DMS 273 treated with DMSO at 0.1 percent for 48 hours (cell line): ENCODE measurements around the gene FOXD4L6.
"Not testable (repeated sequence)": the region's sequence is repeated elsewhere in the genome, so short reads cannot be mapped to it uniquely, and the experiment has no call there.

ENCODE experiments used
- DNase-seq: peaks from one replicate; lab custom pipeline; 2025; lab: John Stamatoyannopoulos, UW

The FOXD4L6 gene

DNA sequence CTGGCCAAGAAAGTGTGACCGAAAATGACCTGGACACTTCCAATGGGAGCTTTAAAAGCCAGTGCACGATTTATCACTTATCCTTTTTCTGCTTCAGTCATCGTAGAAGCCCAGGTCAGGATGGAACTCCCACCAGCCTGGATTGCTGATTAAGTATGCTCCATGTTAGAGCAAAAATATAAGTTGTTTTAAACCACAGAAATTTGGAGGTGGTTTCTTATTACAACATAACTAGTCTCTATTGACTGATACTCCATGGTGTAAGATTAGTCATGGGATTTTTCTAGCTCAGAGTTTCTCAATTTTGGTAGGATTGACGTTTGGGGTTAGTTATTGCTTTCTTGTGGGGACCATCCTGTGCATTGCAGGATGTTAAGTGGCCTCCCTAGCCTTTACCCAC is 29.7 kb downstream of the FOXD4L6 start:
- DNase-seq: not testable (repeated sequence)

DNA sequence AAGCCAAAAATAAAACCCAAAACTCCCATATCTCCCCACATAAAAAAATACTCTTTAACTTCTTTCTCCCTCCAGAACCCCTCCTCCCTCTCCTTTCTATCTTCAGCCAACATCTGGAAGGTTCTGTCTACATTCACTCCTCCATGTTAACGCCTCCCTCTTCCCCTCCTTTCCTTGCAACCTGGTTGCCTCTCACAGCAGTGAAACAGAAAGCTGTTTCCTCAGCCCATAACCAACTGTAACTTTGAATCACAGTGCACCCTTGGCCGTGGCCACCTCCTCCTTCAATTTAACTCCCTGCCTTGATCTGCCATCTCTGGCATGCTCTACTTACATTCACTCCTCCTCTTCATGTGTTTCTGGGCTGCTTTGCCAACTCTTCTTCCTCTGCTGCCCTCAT is 33.4 kb downstream of the FOXD4L6 start:
- not testable (repeated sequence) for DNase-seq

DNA sequence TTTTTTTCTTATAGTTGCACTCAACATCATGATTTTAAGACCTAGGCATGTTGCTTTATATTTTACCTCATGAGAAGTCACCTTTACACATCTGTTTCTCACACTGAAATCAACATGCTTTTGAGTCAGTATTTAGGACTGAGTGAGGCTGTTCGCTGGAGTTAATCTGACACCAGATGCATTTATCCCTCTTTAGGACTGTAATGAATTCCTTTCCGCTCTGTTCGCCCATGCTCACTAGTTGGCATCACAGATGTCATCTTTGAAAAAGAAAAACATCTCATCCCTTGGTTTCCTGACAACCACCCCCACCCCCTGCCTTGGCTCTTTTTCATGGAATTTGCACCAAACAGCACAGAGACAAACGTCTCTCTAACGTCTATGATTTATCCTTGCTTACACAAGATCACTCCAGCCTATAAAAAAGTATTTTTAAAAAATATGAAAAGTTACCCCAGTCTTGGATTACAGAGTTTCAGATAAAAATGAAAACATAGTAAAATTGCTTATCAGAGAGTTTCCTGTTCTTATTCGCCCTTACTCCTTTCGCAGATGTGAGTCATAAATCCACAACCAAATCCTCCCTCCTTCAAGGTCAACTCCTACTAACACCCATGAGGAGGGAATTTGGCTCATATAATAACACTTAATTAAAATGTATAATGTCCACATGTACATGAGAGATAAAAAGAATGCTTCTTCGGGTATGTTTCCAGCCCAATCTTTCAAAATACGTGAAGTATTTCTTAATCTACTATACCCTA is 34.3 kb downstream of the FOXD4L6 start:
- DNase-seq: not testable (repeated sequence)

DNA sequence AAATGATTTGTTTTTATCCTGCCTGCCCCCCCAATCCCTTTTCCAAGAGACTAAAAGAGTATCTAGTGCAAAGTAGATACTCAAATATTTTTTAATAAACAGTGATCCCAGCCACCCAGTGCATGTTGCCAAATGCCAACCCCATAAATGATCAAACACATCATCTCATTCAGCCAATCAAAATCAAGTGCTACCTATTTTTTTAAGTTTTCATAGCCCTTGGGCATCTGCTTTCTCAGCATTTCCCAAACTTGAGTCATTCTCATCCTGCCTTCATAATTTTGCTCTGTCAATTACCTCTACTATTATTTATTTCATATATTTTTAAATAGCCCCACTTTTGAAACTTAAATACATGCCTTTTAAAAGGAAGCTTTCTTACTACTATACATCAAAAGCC is 37.6 kb downstream of the FOXD4L6 start:
- not testable (repeated sequence) for DNase-seq

DNA sequence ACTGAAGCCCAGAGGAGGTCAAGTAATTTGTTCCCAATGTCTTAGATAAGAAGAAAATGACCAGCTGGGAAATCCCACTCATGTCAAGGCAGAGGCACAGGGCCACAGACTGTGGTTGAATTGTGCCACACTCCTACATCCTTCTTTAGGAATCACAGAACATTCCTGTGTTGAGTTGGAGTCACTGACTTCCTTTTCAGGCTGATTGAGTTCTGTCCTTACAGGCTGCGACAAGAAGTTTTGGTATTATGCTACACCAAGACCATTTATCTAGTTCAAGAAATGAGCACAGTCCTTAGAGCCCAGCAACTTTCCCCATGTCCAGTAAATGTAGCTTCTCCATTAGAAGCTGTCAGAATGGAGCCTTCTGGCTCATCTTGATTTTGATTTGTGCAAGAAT is 38.1 kb downstream of the FOXD4L6 start:
- DNase-seq: not testable (repeated sequence)

DNA sequence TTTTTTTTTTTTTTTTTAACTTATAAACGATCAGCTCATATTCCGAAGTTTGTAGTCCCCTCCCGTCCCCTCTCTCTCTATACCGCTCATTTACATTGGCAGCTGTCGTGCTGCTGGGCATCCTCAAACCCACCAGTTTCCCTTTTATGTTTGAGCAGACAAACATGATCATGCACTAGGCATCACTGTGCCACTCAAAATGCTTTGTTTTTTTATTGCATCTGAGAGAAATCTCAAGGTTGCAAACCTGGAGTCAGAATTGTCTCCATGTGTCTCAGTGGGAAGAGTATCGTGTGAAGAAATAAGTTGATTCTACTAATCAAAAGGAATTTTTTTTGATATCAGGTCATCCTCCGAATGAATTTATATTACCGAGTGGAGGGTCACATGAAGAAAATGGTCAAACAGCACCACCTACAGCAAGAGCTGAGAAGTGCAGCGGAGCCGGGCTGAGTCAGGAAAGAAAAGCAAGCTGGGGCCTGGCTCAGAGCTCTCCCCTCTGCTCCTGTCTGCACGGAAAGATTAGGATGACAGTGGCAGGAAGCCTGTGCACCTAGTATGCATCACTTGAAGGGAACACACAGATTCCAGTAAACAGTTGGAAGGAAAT is 39.9 kb downstream of the FOXD4L6 start:
- DNase-seq: not testable (repeated sequence)

DNA sequence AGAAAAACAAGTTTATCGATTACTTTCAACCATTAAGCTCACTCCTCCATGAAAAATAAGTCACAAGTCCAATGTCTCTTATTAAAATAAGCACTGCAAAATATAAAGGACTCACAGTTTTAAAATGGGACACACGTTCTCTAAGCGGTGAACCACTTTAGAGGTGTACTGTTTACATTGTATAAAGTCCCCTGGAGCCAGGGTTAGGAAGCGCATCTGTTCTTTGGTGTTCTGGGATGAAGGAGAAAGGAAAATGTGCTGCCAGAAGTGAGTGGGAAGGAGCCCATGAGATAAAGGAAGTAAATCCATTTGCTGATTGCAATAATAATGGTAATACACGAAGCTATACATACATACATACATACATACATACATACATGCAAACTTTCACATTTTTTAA is 40.6 kb downstream of the FOXD4L6 start:
- DNase-seq: not testable (repeated sequence)

DNA sequence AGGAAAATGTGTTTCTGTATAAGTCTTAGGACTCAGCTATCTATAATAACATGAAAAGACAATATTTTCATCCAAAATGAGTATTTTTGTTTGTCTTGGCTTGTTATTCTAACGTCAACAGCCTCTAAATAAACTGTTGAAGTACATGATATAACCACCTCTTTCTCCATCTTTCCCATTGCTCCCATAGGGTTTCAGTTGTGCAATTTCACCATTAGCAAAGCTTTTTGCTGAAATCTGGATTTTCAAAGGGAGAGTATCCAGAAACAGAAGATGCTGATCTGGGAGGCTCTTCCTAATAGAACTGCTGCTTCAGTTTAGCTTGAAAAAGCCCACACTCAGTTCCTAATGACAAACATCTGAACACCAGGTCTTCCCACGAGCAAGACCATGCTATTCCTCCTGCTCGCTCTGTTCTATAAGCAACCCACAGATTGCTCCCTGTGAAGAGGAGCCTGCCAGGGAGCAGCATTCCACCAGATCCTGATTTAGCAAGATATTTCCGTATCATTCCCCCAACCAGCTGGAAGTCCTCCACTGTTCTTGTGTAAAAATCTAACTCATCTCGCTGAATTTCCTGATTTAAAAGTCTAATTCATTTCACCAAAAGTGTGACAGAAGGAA is 41.2 kb downstream of the FOXD4L6 start:
- DNase-seq: not testable (repeated sequence)

DNA sequence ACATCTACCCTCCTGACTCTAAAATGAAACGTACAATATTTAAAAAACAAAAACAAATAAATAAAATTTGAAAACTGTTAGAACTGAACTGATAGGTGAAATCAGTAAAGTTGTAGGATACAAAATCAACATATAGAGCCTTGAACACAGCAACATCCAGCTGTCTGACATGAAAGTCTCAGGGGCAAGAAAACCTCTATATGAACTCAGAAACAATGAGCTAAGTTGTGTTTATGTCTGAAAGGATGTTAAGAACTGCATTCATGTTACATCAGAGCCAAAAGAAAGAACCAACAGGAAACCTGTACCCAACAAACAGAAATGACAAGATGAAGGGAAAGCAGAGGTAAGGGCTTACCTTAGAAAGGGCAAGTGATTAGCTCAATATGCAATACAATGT is 41.8 kb downstream of the FOXD4L6 start:
- not testable (repeated sequence) for DNase-seq

DNA sequence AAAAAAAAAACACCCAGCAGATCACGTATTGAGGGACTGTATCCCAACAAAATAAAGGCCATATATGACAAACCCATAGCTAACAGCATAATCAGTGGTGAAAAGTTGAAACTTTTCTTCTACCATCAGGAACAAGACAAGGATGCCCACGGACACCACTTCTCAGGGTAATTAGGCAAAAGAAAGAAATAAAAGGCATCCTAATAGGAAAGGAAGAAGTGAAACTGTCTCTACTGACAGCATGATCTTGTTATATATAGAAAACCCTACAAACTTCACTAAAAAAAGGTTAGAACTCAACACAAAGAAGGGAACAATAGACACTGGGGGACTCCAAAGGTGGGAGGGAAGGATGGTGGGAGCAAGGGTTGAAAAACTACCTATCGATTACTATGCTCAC is 42.3 kb downstream of the FOXD4L6 start:
- not testable (repeated sequence) for DNase-seq

DNA sequence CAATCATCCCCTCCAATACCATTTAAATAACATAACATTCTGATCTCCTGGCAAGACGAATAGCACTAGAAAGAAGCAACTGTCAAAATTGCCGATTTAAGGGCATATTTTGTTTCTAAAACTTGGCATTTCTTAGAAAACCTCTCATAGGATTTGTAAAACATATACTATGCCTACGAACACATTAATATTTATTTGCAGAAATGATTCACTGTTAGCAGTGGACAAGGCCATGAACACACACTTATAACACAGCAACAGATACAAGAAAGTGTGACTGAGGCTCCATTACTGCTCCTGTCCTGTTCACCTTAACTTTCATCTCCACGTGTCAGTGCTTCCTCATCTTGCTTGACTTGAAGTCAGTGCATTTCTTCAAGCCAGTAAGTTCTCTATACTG is 46.1 kb downstream of the FOXD4L6 start:
- DNase-seq: not testable (repeated sequence)

DNA sequence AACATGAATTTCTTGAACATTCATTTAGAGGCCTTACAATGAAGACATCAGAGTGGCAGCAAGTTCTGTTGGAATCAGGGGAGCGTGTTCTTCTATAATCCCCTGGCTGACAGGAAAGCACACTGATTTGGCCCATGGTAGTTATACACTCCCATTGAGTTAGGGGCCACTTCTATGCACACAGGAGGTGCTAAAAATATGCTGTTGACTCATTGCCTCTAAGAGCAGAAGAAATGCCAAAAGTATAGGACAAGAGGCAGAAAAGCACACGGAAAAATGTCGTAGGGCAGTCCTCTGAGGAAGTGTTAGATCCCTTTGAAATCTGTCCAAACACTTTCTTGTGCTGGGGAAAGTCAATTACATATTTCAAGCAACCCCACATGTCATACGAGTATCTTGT is 49.0 kb downstream of the FOXD4L6 start:
- DNase-seq: not testable (repeated sequence)

DNA sequence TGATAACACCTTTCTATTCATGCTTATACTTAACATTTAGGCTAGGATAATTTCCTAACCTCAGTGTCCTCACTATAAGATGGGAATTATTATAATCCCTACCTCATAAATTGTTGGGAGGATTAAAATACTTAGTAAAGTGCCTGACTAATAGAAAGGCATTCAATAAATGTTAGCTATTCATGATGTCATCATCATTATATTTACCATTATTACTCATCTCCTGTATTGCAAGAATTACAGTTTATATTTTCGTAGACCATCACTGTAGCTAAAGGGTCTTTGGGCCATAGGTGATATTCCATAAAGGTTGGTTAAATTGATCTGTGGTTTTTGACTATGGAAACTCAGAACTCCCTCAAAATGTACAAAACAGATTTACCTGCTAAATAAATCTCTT is 50.9 kb downstream of the FOXD4L6 start:
- not testable (repeated sequence) for DNase-seq
